AG20443 (cell line): ENCODE measurements around the gene CCDC85C.
A peak's percentile ranks its signal among the peaks of the same experiment; 100 is the strongest.

Experiments
- DNase-seq: peaks from one replicate; pipeline ENCODE4 v3.0.0; 2012; ENCODE audit warnings: low spot score, mixed read lengths

CCDC85C gene

DNA sequence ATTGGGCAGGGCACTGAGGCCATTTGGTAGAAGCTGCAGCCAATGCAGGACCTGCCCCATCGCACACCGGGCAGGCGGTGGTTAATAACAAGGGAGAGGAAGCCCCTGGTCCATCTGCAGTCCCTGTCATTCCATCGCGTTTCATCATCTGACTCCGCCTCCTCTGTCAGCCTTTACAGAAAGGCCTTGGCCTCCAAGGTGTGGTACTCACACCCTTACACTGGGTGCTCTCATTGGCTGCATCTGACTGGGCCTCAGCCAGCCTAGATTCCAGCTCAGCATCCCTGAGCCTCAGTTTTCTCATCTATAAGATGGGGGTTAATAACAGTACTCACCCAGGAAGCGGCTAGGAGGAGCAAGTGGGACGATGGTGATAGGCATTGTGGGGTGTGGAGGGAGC, 26.2 kb upstream of the CCDC85C start:
- no peak for DNase-seq

DNA sequence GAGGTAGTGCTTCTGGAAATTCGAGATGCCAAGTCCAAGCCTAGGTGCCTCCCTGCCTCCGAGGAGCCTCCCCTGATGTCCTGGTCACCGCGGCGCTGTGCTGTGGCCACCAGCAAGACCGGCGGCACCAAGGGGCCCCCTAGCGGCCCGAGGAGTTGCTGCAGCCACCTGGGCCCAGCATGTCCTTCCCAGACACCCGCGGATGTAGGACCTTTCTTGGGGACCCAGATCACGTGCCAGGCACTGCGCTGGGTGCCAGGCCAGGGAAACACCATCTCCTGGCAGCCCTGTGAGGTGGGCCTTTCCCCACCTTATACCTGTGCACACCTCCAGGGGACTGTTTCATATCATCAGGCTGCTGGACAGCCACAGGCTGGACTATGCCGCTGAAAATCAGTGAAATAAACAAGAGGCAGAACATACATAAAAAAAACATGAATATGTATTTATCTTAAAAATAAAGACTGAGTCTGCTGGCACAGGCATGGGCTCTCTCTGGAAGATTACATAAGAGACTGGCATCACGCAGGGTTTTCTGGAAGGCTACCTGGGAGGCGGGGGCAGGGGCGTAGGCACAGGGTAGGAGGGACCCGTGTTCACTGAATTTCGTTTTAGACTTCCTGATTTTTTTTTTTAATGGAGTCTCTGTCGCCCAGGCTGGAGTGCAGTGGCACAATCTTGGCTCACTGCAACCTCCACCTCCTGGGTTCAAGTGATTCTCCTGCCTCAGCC, 25.0 kb upstream of the CCDC85C start:
- peak; percentile 93 for DNase-seq

DNA sequence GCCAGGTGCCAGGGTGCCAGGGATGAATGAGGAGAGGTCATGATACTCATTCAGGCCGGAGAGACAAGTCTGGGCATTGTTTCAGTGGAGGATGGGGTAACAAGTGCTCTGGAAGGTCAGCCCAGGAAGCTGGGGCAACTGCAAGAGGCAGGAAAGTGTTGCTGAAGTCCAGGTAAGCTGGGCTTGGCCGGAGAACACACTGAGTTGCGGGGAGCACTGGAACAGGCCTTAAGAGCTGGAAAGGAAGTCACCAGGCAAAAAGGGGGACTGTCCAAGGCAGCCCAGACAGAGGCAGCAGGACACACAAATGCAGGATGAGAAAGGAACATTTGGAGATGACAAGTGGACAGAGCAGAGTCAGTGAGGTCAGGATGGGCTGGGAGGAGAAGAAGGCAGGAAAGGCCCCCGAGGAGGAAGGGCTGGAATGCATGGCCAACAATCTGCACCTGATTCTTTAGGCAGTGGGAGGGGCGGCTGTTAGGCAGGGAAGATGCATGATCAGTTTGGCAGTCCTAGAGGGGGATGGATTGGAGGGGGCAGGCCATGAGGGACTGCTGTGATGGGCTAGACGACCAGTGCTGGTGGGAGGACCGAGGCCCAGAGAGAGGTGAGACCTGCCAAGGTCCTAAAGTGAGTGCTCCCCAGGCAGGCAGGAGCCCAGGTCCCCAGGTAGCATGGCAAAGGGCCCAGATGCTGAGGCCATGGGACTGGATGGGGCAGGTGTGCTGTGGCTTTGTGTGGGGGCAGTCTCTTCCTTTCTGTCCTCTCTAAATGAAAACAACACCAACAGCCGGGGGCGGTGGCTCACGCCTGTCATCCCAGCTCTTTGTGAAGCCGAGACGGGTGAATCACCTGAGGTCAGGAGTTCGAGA, 23.7 kb upstream of the CCDC85C start:
- DNase-seq: no peak

DNA sequence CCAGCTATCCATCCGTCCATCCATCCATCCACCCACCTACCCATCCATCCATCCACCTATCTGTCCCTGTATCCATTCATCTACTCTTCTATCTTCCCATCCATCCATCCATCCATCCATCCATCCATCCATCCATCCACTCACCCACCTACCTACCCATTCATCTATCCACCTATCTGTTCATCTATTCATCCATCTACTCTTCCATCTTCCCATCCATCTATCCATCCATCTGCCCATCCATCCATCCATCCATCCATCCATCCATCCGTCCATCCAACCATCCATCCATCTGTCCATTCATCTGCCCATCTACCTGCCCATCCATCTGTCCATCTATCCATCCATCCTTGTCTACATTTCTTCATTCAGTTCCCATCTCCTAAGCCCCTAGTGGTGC, 23.1 kb upstream of the CCDC85C start:
- no peak for DNase-seq

DNA sequence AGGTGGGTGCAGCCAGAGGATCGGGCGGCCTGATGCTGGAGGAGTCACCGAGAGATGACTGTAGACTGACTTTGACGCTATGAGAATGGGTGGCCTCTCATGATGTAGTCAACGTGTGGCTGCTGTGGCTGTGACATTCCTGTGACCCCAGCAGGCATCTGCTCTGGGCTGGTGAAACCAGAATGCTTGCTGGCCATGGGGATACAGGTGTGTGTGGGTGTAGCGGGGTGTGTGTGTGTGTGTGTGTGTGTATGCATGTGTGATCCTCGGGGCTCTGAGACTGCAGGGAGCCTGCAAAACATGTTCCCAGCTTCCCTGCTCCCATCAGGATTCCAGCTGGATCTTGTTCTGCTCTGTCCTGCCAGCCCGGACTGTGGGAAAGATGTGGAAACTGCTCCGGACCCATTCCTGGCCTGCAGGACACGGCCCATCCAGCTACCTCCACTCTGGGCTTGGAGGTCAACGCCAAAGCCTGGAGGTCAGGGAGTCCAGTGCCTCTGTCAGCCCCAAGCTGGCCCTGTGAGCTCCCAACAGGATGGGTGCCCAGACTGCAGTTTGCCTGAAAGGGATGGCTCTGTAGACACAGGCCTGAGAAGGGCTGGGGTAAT, 22.1 kb upstream of the CCDC85C start:
- no peak for DNase-seq

DNA sequence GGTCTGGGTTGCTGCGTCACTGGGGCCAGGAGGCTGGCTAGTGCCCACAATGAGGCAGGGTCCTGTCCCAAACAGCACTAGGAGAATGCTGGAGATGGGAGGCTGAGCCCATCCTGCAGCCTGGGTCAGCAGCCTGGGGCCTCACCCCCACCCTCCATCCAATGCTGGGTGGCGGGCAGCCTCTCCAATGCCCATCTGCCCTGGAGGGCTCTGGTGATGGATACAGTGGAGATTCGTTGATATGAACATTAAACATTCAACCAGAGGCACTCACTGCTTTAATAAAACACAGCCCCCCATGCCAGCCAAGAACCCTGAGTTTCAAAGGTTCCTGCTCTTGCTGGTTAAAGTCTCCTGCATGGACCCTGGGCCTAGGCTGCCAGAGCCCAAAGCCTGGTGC, 21.5 kb upstream of the CCDC85C start:
- no peak for DNase-seq

DNA sequence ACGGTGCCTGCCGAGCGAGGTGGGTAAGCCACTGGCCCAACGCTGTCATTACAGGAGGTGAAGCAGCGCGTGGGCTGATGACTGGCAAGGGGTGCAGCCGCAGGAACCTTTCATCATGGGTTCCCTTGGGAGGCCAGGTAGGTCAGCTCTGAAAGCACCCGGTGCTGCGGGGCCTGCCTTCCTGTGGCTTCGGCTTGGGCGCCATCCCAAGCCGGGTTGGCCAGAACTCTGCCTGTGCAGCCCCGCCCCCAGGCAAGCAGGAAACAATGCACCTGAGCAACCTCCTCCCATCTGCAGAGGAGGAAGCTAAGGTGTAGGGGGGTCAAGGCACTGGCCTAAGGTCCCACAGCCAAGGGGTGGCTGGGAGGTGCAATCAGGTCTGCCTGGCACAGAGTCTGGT, 21.0 kb upstream of the CCDC85C start:
- DNase-seq: no peak

DNA sequence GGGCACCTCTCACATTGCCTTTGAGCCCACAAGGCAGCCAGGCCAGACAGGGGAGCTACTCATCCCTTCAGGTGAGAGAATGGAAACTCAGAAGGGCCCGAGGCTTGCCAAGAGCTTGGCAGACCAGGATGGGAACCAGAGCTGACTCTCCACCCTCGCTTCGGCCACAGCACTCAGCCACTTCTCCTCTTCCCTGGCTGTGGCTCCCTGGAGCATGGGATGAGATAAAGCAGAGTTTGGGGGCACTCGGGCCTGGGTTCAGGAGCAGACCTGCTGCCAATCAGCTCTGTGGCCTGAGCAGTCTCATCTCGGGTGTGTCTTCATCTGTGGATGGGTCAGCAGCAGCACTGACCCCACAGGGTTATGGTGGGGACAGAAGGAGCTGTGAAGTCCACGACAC, 20.0 kb upstream of the CCDC85C start:
- DNase-seq: no peak

DNA sequence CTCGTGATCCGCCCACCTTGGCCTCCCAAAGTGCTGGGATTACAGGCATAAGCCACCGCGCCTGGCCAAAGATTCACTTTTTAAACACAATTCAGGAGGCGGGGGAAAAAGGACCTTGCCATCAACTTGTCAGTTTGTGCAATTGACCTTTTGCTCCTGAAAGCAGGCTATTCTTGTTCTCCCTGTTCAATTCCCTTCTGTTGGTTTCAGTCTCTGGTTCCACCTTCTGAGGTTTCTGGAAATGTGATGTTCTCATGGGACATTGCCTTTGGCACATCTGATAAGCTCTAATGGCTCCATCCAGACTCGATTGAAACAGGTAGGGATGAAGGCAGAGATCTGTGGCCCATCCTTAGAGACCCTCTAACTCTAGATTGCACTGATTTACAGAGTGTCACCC, 17.9 kb upstream of the CCDC85C start:
- DNase-seq: no peak

DNA sequence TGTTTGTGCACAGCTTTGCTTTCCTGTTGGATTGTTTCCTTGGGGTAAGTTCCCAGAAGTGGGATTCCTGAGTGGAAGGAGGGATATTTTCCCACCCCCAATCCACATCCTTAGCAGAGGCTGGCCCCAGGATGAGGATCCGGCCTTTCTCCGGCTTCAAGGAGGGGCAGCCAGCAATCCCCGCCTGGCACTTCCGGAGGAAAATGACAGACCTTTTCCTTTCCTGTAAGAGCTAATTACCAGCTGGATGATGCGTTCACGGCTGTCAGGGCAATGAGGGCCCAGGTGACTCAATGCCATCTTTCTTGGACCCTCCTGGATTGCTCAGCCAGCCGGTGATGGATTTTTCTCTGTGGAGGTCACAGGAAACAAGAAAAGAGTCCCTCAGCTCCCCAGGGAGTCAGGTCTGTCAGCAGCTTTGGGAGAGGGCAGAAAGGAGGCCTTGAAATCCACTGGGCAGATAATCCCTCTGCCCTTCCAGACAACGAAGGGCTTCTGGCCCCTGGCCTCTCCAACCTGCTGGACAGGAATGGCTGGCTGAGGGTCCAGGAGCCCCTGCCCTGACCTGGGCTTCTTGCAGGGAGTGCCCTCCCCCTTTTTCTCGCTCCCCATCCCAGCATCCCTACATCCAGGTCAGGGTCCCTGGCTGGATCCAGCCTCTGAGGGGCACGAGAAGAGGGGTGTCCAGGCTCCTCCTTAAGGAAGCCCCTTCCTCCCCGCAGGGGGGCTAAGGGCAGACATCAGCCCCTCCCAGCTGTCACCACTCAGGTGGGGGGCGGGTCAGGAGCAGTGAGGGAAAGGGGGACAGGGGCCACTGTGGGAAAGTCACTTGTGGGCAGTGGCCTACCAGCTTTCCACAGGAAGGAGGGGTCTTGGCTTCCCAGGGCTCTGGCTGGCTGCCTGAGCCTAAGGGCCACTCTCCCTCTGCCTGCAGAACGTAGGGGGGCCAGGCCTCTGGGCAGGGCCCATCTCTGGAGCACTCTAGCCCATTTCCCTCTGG, 16.1 kb upstream of the CCDC85C start:
- DNase-seq: peak; percentile 63

DNA sequence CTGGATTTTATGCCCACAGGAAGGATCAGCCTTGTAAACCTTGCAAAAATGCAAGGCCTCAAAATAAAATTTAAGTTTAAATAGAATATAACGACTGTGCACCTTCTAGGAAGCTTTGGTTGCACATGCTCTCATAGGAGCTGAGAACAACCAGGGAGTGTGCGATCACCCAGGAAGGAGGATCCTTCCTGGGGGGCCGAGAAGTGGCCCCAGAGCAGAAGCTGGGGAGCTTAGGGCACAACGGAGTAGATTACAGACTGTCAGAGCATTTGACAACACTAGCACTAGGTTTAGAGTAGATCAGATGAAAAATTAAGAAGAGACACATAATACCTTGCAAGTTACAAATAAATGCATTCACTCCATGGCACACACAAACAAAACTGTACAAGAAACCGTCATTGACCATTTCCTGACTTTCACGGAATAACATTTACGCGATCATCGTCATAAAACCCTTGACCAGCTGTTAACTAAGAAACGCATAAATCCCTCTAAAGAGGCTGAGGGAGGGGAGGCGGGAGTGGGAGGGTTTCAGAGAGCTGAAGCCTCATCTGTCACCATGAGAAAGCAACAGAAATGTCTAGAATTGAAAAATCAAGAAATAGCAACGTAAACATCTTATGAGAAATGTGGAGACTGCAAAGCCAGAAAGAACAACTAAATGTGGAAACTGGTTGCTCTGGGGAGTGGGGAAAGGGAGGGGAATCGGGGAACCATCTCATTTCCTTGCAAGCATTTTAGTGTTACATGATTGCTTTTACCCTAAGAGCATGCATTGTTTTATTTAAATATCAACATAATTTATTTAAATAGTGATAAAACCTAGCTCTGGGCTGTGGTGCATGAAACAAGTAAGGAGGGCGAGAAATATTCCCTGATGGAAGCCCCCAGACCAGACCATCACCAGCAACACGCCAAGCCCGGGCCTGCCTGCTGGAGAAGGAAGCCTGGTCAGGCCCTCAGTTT, 13.1 kb upstream of the CCDC85C start:
- no peak for DNase-seq

DNA sequence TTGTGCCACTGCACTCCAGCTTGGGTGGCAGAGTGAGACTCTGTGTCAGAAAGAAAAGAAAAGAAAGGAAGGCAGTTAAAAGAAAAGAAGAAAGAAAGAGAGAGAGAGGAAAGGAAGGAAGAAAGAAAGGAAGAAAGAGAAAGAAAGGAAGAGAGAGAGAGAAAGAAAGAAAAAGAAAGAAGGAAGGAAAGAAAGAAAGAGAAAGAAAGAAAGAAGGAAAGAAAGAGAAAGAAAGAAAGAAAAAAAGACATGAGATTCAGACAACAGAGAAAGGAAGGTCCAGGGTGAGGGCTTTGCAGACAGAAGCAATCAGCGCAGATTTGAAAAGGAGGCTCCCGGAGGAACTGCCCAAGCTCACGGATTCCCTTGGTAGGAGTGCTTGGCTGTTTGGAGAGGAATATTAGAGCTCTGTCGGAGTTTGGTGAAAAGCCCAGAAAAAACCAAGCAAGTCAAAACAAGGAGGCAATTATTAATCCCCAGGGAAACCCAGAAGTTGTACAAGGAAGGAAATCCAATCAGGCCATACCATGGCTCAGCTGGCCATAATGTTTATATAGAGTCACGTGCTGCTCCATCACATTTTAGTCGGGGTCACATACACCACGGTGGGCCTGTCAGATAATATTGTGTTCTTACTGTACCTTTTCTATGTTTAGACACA, 11.6 kb upstream of the CCDC85C start:
- DNase-seq: no peak

DNA sequence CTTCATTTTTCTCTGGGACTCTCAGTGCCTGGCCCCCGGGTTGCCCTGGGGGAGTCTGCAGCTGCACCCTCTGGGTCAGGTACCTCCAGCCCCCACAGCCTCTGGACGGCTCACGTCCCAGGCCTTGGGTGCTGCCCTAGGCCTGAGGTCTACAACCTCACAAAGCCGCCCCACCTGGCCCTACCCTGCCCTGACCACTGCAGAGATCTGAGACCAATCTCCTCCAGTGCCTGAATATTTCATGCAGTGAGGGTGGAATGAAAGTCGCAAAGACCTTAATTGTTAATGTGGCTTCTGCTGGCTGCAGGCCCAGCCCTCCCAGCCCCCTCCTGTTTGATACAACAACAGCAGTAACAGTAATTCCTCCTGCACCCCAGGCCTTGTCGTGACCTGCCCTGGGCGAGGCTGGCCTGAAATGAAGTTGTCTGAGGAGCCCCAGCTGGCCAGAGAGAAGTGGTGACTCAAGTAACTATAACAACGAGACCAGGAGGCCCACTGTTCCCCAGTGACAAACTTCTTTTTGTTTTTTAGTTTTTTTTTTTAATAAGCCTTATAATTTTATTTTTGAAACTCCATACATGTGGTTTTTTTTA, 8.8 kb upstream of the CCDC85C start:
- peak; percentile 73 for DNase-seq

DNA sequence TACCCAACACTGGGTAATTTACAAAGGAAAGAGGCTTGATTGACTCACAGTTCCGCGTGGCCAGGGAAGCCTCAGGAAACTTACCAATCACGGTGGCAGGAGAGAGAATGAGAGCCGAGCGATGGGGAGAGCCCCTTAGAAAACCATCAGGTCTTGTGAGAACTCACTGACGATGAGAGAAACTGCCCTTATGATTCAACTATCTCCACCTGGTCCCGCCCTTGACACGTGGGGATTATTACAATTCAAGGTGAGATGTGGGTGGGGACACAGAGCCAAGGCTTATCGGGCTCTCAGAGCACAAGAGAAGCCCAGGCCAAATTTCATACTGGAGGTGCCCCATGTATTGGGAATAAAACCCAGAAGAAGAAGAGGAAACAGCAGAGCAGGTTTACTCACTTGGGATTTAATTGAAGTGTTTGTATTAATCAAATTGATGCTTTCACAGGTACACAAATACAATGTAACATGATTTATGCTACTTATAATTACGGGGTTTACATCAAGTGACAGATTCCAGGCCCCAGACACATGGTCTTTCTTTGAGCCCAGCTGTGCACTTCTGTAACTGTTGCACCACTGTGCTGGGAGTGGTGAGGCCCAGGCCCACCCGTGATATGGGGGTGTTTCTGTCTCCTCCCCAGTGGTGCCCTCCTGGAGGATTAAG, 8.2 kb upstream of the CCDC85C start:
- no peak for DNase-seq

DNA sequence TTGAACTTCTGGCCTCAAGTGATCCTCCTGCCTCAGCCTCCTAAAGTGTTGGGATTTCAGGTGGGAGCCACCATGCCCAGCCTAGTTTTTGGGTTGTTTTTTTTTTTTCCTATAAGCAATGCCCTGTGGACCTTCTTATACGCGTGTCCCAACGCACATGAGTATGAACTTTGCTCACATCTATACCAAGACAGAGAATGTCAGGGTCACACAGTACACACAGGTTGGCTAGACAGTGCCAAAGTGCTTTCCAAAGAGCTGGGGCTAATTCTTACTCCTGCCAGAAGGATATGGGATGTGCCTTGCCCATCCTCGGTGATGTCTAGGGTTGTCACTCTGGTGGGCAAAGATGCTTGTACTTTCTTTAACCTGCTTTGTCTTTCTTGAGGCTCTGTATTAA, 7.6 kb upstream of the CCDC85C start:
- no peak for DNase-seq

DNA sequence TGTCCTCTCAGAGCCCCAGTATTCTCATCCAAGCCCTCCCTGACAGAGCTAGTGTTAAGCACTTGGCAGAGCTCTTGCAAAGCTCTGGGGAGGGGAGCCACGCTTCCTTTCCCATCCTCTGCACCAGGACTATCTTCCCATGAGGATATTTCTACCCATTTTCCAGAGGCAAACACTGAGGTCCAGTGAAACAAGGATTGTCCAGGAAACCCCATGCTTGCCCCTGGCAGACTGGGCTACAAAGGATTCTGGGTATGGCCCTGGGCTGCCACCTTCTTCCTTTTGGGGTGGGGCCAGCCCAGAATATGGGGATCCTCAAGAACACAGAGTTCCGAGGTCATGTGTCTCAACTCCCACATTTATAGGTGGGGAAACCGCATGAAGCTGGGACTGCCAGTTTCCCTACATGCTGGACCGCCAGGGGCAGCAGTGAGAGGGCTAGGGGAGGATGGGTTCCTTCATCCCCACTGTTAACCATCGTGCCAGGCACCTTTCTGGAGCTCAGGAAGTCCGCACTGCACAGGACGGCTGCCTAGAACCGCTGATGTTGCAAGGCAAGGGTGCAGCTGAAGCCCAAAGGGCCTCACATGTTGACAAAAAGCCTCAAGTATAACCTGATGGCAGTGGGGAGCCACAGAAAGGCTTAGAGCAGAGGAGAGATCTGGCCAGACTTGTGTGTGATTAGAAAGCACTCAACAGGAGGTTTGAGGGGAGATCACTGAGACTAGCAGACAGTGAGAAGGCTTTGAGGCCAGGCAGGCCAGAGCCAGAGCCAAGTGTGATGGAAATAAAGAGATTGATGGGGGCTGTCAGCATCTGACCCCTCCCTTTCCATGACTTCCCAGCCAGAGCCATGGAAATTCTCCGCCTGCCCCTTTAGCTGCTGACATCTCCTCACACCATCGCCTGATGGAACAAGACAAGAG, 5.5 kb upstream of the CCDC85C start:
- DNase-seq: peak; percentile 43

DNA sequence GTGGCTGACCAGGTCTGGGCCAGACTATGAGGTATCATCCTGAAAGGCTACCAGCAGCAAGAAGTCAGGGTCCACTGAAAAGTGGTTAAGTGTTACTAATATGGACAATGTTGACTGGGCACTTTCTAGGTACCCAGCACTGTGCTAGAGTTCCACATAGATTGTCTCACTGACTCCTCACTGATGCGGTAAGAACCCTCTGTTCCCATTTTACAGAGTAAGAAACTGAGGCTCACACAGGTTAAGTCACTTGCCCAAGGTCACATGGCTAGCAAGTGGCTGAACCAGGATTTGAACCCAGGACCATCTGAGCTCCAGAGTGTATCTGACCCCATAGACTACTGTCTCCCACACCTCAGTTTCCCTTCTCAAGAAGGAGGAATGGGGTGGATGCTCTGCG, 4.6 kb upstream of the CCDC85C start:
- no peak for DNase-seq

DNA sequence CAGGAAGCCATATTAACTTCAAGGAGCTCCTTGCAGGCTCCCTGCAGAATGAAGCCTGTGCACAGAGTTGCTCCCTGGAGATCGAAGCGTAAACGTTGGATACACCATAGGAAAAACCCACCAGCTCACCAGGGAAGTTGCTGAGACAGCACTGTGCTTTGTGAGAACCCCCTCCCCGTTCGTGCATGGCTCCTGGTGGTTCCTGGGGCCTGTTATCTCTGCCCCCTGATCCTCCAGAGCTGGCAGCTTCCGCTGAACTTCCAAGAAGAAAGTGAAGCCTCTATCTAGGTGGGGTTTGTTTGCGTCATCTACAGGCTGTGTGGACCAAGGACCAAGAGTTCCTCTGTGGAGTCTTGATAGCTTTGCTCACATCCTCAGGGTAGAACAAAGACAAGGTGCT, 2.4 kb upstream of the CCDC85C start:
- no peak for DNase-seq
